Dedifferentiated amniotic fluid mesenchymal stem cell (primary cell): ENCODE measurements around the gene RPL13A.

ENCODE experiments used
- DNase-seq: peaks from one replicate; pipeline ENCODE4 v3.0.0-alpha.2; 2016; ENCODE audit errors: extremely low spot score

The RPL13A gene

GRCh38 chr19:49481020-49481683 lies 6.3 kb upstream of the RPL13A start:
- DNase-seq: no peak

GRCh38 chr19:49486232-49486631 lies 1.2 kb upstream of the RPL13A start:
- no peak for DNase-seq

- no peak for DNase-seq
These were observed 615 bp upstream of the RPL13A start for GRCh38 chr19:49486710-49487276.

GRCh38 chr19:49488046-49488862 lies 846 bp downstream of the RPL13A start:
- DNase-seq: no peak

GRCh38 chr19:49488863-49489537 lies 1.6 kb downstream of the RPL13A start:
- DNase-seq: no peak

DNA sequence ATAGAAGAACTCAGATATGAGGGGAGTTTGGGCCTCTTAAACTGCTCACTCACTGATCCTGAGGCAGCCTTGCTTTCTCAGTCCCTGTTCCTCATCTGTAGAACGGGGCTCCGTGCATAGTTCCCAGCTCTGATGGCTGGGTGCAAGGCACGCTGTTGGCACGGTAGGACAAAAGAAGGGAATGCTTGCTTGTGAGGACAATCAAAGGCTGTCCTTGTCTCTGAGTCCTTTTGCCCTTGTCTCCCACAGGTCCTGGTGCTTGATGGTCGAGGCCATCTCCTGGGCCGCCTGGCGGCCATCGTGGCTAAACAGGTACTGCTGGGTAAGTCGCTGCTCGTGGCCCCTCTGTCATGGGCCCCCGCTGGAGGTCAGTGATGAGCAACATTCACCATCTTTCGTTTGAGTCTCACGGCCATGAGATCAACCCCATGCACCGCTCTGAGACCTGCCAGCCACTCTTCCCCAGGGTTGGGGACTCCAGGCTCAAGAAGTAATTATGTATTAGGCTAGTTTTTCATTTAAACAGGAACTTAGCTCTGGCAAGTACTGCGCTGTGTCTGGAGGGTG lies 2.3 kb downstream of the RPL13A start:
- no peak for DNase-seq

- DNase-seq: no peak
These were observed 3.0 kb downstream of the RPL13A start for GRCh38 chr19:49490287-49491029.

- DNase-seq: no peak
These were observed 3.8 kb downstream of the RPL13A start for GRCh38 chr19:49491030-49491803.

DNA sequence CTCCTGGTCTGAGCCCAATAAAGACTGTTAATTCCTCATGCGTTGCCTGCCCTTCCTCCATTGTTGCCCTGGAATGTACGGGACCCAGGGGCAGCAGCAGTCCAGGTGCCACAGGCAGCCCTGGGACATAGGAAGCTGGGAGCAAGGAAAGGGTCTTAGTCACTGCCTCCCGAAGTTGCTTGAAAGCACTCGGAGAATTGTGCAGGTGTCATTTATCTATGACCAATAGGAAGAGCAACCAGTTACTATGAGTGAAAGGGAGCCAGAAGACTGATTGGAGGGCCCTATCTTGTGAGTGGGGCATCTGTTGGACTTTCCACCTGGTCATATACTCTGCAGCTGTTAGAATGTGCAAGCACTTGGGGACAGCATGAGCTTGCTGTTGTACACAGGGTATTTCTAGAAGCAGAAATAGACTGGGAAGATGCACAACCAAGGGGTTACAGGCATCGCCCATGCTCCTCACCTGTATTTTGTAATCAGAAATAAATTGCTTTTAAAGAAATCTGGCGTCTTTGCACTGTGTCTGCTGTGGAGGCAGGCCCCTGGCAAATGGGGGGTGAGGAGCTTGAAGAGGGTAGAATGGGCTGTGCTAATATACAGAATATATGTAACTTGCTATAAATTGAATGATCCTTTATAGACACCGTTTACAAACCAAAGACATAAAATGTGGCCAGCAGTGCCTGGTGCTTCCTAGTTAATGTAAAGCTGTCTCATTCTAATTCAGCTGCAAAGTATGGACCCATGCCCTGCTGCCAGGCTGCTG lies 4.6 kb downstream of the RPL13A start:
- DNase-seq: no peak

DNA sequence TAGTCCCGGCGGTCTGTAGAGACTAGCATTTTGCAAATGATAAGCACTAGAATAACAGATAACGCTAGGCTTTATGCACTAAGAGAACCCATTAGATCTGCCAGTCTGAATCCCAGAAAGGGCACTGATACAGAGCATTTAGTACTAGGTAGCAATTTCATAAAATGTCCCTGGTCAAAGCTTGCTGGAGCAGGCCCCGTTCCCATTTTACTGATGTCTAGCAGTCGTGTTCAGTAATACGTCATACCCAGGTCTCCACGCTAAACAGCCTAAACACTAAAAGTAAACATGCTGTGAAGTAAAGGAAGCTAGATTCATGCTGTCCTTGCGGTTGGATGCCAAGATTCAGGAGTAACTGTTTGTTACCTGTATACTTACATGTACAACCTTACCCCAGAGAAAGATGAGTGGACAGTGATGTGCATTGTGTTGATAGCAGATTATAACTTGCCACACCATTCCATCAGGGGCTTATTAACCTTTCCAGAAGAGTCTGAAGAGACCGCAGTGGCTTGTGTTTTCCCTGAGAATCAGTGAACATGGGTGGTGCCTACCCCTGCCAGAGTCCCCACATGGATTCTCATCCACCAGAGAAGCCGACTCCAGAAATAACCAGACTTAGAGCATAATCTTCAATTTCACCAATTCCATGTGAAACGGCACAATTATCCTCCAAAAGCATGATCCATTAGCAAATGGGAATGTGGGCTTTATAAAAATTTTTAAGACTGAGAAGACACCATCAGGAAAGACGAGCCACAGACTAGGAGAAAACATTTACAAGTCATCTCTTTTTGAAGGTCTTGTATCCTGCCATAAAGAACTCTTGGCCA lies 5.4 kb downstream of the RPL13A start:
- DNase-seq: no peak

DNA sequence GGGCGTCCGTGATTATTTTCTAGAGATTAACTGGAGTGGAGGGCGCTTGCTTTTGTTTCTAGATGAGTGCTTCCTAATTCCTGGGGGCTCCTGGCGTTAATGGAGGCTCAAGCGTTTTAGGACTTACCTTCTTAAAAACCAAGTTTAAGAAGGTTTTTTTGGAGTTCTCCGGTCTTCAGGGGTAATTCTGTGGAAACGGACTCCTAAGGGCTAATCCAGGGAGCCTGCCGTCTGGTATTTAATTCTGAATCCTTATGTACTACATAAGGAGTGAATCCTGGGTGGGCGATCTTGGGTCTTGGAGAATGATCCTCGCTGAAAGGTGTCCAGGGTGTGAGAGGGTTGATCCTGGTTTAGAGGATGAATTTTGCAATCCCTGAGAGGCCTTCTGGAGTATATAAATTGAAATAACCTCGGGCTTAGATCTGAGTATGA lies 9.2 kb downstream of the RPL13A start:
- DNase-seq: no peak

DNA sequence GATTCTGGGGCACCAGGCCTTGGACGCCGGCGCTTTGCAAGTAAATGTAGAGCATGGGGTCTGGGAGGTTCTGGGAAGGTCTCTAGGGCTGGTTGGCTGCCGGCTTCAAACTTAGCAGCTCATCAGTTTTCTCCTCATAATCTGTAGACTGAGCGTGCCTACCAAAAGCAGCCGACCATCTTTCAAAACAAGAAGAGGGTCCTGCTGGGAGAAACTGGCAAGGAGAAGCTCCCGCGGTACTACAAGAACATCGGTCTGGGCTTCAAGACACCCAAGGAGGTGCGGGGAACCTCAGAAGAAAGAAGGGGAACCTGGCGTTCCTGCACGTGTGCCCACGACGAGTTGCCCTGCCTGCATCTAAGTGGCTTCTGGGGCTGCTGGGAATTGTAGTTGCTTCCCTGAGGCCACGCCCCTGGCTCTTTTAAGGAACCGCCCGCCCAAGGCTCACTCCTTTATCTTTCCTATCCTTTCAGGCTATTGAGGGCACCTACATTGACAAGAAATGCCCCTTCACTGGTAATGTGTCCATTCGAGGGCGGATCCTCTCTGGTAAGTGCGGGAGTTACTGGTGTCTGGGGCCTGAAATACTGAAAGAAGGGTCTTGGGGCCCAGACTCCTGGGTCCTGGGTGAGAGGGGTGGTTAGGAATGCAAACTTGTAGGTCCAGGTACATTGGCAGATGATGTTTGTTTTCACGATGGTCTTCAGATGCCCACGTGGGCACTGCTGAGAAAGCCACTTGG lies 9.8 kb downstream of the RPL13A start:
- no peak for DNase-seq

DNA sequence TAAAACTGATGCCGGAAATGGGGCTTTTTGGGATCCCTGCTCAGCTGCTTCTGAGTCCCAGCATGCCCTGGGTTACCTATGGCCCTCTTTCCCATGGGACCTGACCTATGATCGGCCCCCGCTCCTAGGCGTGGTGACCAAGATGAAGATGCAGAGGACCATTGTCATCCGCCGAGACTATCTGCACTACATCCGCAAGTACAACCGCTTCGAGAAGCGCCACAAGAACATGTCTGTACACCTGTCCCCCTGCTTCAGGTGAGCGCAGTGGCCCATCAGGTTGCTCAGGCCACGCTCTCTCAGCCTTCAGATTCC lies 10.3 kb downstream of the RPL13A start:
- no peak for DNase-seq

GRCh38 chr19:49498475-49498874 lies 11.1 kb downstream of the RPL13A start:
- no peak for DNase-seq

DNA sequence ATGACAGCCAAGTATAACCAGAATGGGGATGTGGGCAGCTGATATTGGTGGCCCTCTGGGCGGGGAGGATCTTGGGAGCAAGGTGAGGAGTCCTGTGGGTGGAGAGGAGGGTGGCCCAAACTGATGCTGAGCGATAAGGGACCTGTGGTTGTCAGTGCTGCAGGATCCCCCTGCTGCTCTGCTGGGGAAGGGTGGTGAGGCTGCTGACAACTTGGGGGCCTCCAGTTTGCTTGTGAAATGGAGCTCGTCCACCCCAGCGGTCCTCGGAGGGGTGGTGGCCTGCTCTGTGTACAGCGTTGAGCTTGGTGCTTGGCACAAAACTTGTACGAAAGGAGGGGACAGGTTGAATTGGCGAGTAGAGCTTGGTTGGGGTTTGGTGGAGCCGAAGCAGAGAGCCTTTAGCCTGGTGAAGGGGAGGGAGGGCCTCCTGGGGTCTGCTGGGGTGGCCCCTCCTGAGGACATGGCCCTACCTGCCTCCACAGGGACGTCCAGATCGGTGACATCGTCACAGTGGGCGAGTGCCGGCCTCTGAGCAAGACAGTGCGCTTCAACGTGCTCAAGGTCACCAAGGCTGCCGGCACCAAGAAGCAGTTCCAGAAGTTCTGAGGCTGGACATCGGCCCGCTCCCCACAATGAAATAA lies 11.7 kb downstream of the RPL13A start:
- DNase-seq: no peak

DNA sequence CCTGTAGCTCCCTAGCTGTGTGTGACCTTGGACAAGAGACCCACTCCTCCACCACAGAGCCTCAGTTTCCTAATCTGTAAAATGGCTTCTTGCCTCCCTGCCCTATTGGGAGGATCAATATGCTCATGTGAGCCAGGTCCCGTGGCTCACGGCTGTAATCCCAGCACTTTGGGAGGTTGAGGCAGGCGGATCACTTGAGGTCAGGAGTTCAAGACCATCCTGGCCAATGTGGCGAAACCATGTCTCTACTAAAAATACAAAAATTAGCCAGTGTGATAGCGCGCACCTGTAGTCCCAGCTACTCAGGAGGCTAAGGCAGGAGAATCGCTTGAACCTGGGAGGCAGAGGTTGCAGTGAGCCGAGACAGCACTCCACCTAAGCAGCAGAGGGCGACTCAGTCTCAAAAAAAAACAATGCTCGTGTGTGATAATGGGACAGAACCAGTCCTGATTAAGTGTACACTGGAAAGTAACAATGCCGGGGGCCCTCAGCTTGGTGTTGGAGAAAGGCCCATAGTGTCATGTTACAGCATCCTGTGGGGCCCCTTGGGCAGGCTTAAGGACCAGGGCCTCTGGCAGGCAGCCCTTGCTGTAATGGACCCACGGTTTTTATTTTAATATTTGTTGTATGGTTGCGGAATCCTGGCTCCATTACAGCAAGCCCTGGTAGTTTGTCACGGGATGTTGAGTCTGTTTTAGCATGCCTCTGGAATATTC lies 15.6 kb downstream of the RPL13A start:
- peak; percentile 86 for DNase-seq

- DNase-seq: no peak
These were observed 16.2 kb downstream of the RPL13A start for GRCh38 chr19:49503582-49503962.
